Measurements from ENCODE around the gene ANKRD40.
A peak's percentile ranks its signal among the peaks of the same experiment; 100 is the strongest.
"Not testable (repeated sequence)": the region's sequence is repeated elsewhere in the genome, so short reads cannot be mapped to it uniquely, and the experiment has no call there.

The ANKRD40 gene

GRCh38 chr17:50715471-50715870, 7.8 kb upstream of the ANKRD40 start:
- FAIRE-seq (no peak), DNase-seq (ENCODE audit: insufficient read length, low spot score) (no peak)
- no peak for TF ChIP-seq PAX5 (IDR thresholded peaks at IDR 0.05; ENCODE audit: insufficient read depth, low read length, severe bottlenecking)
- no peak for TF ChIP-seq TAF1 (IDR thresholded peaks at IDR 0.05; ENCODE audit: low read depth, low read length)
- no peak for TF ChIP-seq POU2F2 (IDR thresholded peaks at IDR 0.05; ENCODE audit: low read depth, low read length)
- no peak for TF ChIP-seq POLR2A (IDR thresholded peaks at IDR 0.05; ENCODE audit: low read depth, low read length)
- no peak for TF ChIP-seq POLR2AphosphoS5 (IDR thresholded peaks at IDR 0.05; ENCODE audit: low read depth, low read length)
- no peak for TF ChIP-seq SPI1 (IDR thresholded peaks at IDR 0.05; ENCODE audit: low read depth, low read length)

- DNase-seq (ENCODE audit: insufficient read length, low spot score) (no peak), FAIRE-seq (no peak)
- TF ChIP-seq TAF1 (IDR thresholded peaks at IDR 0.05; ENCODE audit: low read depth, low read length) (no peak), POU2F2 (IDR thresholded peaks at IDR 0.05; ENCODE audit: low read depth, low read length) (no peak), POLR2A (IDR thresholded peaks at IDR 0.05; ENCODE audit: low read depth, low read length) (no peak), POLR2AphosphoS5 (IDR thresholded peaks at IDR 0.05; ENCODE audit: low read depth, low read length) (no peak), PAX5 (IDR thresholded peaks at IDR 0.05; ENCODE audit: insufficient read depth, low read length, severe bottlenecking) (no peak), SPI1 (IDR thresholded peaks at IDR 0.05; ENCODE audit: low read depth, low read length) (no peak)
Observed at GRCh38 chr17:50712641-50713040, 4.9 kb upstream of the ANKRD40 start.

- no peak for FAIRE-seq
Observed at GRCh38 chr17:50710650-50711049, 2.9 kb upstream of the ANKRD40 start.

GRCh38 chr17:50710025-50710424, 2.3 kb upstream of the ANKRD40 start:
- FAIRE-seq, result no peak

More at GRCh38 chr17:50710650-50711049, 2.9 kb upstream of the ANKRD40 start:
- TF ChIP-seq PAX5 (IDR thresholded peaks at IDR 0.05; ENCODE audit: insufficient read depth, low read length, severe bottlenecking) (no peak), SPI1 (IDR thresholded peaks at IDR 0.05; ENCODE audit: low read depth, low read length) (no peak), POLR2A (IDR thresholded peaks at IDR 0.05; ENCODE audit: low read depth, low read length) (no peak), POLR2AphosphoS5 (IDR thresholded peaks at IDR 0.05; ENCODE audit: low read depth, low read length) (no peak), POU2F2 (IDR thresholded peaks at IDR 0.05; ENCODE audit: low read depth, low read length) (no peak), TAF1 (IDR thresholded peaks at IDR 0.05; ENCODE audit: low read depth, low read length) (no peak)
- no peak for DNase-seq (ENCODE audit: insufficient read length, low spot score)

GRCh38 chr17:50709053-50709452, 1.3 kb upstream of the ANKRD40 start:
- FAIRE-seq; DNase-seq (ENCODE audit: insufficient read length, low spot score): not testable (repeated sequence)

More at GRCh38 chr17:50710025-50710424, 2.3 kb upstream of the ANKRD40 start:
- TF ChIP-seq SPI1 (IDR thresholded peaks at IDR 0.05; ENCODE audit: low read depth, low read length) (no peak), TAF1 (IDR thresholded peaks at IDR 0.05; ENCODE audit: low read depth, low read length) (no peak), PAX5 (IDR thresholded peaks at IDR 0.05; ENCODE audit: insufficient read depth, low read length, severe bottlenecking) (no peak), POLR2A (IDR thresholded peaks at IDR 0.05; ENCODE audit: low read depth, low read length) (no peak), POLR2AphosphoS5 (IDR thresholded peaks at IDR 0.05; ENCODE audit: low read depth, low read length) (no peak), POU2F2 (IDR thresholded peaks at IDR 0.05; ENCODE audit: low read depth, low read length) (no peak)
- no peak for DNase-seq (ENCODE audit: insufficient read length, low spot score)

- DNase-seq (ENCODE audit: insufficient read length, low spot score), result no peak
- TF ChIP-seq POLR2AphosphoS5 (IDR thresholded peaks at IDR 0.05; ENCODE audit: low read depth, low read length) (no peak), POLR2A (IDR thresholded peaks at IDR 0.05; ENCODE audit: low read depth, low read length) (0 out of 2 replicates have a peak, but pooled peaks have one; percentile 9)
- FAIRE-seq, result peak; percentile 28
Observed at GRCh38 chr17:50708050-50709000, 611 bp upstream of the ANKRD40 start.

- TF ChIP-seq PAX5 (IDR thresholded peaks at IDR 0.05; ENCODE audit: insufficient read depth, low read length, severe bottlenecking) (no peak), SPI1 (IDR thresholded peaks at IDR 0.05; ENCODE audit: low read depth, low read length) (no peak), TAF1 (IDR thresholded peaks at IDR 0.05; ENCODE audit: low read depth, low read length) (no peak), POLR2A (IDR thresholded peaks at IDR 0.05; ENCODE audit: low read depth, low read length) (no peak), POLR2AphosphoS5 (IDR thresholded peaks at IDR 0.05; ENCODE audit: low read depth, low read length) (no peak), POU2F2 (IDR thresholded peaks at IDR 0.05; ENCODE audit: low read depth, low read length) (no peak)
- DNase-seq (ENCODE audit: insufficient read length, low spot score) (no peak), FAIRE-seq (no peak)
Observed at GRCh38 chr17:50703162-50703561, 4.6 kb downstream of the ANKRD40 start.

GRCh38 chr17:50699410-50699809, 8.3 kb downstream of the ANKRD40 start:
- DNase-seq (ENCODE audit: insufficient read length, low spot score) (no peak), FAIRE-seq (no peak)
- TF ChIP-seq SPI1 (IDR thresholded peaks at IDR 0.05; ENCODE audit: low read depth, low read length) (no peak), PAX5 (IDR thresholded peaks at IDR 0.05; ENCODE audit: insufficient read depth, low read length, severe bottlenecking) (no peak), POLR2AphosphoS5 (IDR thresholded peaks at IDR 0.05; ENCODE audit: low read depth, low read length) (no peak), TAF1 (IDR thresholded peaks at IDR 0.05; ENCODE audit: low read depth, low read length) (no peak), POU2F2 (IDR thresholded peaks at IDR 0.05; ENCODE audit: low read depth, low read length) (no peak), POLR2A (IDR thresholded peaks at IDR 0.05; ENCODE audit: low read depth, low read length) (no peak)

GRCh38 chr17:50697663-50698272, 9.9 kb downstream of the ANKRD40 start:
- FAIRE-seq, result no peak
- TF ChIP-seq POLR2A (IDR thresholded peaks at IDR 0.05; ENCODE audit: low read depth, low read length) (no peak), SPI1 (IDR thresholded peaks at IDR 0.05; ENCODE audit: low read depth, low read length) (peak; percentile 68), PAX5 (IDR thresholded peaks at IDR 0.05; ENCODE audit: insufficient read depth, low read length, severe bottlenecking) (no peak), POLR2AphosphoS5 (IDR thresholded peaks at IDR 0.05; ENCODE audit: low read depth, low read length) (no peak), TAF1 (IDR thresholded peaks at IDR 0.05; ENCODE audit: low read depth, low read length) (no peak)
- DNase-seq (ENCODE audit: insufficient read length, low spot score), result no peak

Data from GM12891 (cell line).